HepG2 (cell line): ENCODE data around the gene MDFIC. TPM values are rescaled to one million over a fixed set of nuclear protein-coding genes. Genes with fewer than 3 reads are reported as not detected.

ENCODE experiments used
- ATAC-seq: fragments of 200-7000 bp; cut with Tn5 transposase; 3 replicates; pipeline ENCODE4 v1.9.1; 2020; ENCODE audit warnings: mild to moderate bottlenecking, moderate library complexity
- BruUV-seq: library from RNA; stranded (reverse); fragments of 400-500 nt; replicated peaks from 2 replicates; lab custom pipeline; 2021; lab: Mats Ljungman, UMichigan
- CTCF ChIA-PET: fragments of 300-600 bp; formaldehyde crosslinking; extraction: SDS; loops from one replicate; lab custom pipeline; 2021; ENCODE audit warnings: low total read pairs, inconsistent platforms, low intra/inter-chr PET ratio; lab: Yijun Ruan, JAX
- POLR2A ChIA-PET: fragments of 350-600 bp; sonication (Branson Sonifier 250); formaldehyde crosslinking; loops from one replicate; lab custom pipeline; 2020; ENCODE audit warnings: antibody characterized with exemption, inconsistent platforms; lab: Yijun Ruan, JAX
- DNase-seq: peaks from one replicate; pipeline ENCODE4 v3.0.0-alpha.2; 2015; ENCODE audit warnings: low spot score
- FAIRE-seq: peaks from 3 replicates; lab custom pipeline; 2011; peaks lifted over from hg19 to GRCh38; lab: Jason Lieb, UNC
- H2AFZ ChIP-seq: one replicate; pipeline ENCODE4 v1.6.1; 2011; ENCODE audit warnings: low read length, inconsistent platforms
- H3K27ac ChIP-seq: fragments of 300-600 bp; 3 replicates; pipeline ENCODE4 v1.8.0; 2011; ENCODE audit warnings: mixed run types, mild to moderate bottlenecking, mixed read lengths, low read length, inconsistent platforms; ENCODE audit not compliant: insufficient read depth; ENCODE audit errors: extremely low read length
- H3K27me3 ChIP-seq, 2 experiments: fragments of 200-600 bp in 1 of 2; 2 replicates in 1 of 2; 3 replicates in 1 of 2; pipeline versions ENCODE4 v1.6.0 to v1.8.0; 2011; ENCODE audit warnings: low read length in 2 of 2, mild to moderate bottlenecking in 2 of 2, moderate library complexity in 2 of 2, inconsistent platforms in 1 of 2; ENCODE audit not compliant: insufficient read depth in 2 of 2, control insufficient read depth in 1 of 2
- H3K36me3 ChIP-seq, 2 experiments: fragments of 200-600 bp in 1 of 2; replicated peaks in 1 of 2; 2 replicates in 1 of 2; 3 replicates in 1 of 2; pipeline versions ENCODE4 v1.5.1 to v1.8.0; 2011; ENCODE audit warnings: low read length in 2 of 2, inconsistent platforms in 1 of 2; ENCODE audit not compliant: insufficient read depth in 2 of 2, control insufficient read depth in 1 of 2
- H3K4me1 ChIP-seq: 2 replicates; pipeline ENCODE4 v1.5.1; 2012; ENCODE audit warnings: low read length, inconsistent platforms; ENCODE audit not compliant: insufficient read depth
- H3K4me2 ChIP-seq: 2 replicates; pipeline ENCODE4 v1.6.0; 2011; ENCODE audit warnings: low read depth, low read length, inconsistent platforms
- H3K4me3 ChIP-seq, 3 experiments: fragments of 200-600 bp in 1 of 3; sonication (generic), shearing (Covaris generic) in 1 of 3; replicated peaks in 1 of 3; 2 replicates each; pipeline ENCODE4 v1.5.1; 2011 to 2016; ENCODE audit warnings: low read length in 3 of 3, inconsistent platforms in 2 of 3, low read depth in 2 of 3, mild to moderate bottlenecking in 2 of 3, control low read depth in 1 of 3, mixed read lengths in 1 of 3; ENCODE audit not compliant: insufficient read depth in 1 of 3
- H3K79me2 ChIP-seq: one replicate; pipeline ENCODE4 v1.6.1; 2011; ENCODE audit warnings: low read length, inconsistent platforms; ENCODE audit not compliant: insufficient read depth
- H3K9ac ChIP-seq: 2 replicates; pipeline ENCODE4 v1.6.0; 2011; ENCODE audit warnings: mild to moderate bottlenecking, low read depth, low read length, inconsistent platforms; ENCODE audit not compliant: insufficient read depth
- H3K9me3 ChIP-seq: 2 replicates; pipeline ENCODE4 v1.5.1; 2012; ENCODE audit warnings: mild to moderate bottlenecking, low read length
- H4K20me1 ChIP-seq: 2 replicates; pipeline ENCODE4 v1.6.0; 2011; ENCODE audit warnings: inconsistent platforms, mild to moderate bottlenecking, low read length, moderate library complexity; ENCODE audit not compliant: insufficient read depth
- AGO2 ChIP-seq: fragments of 200-400 bp; formaldehyde crosslinking; optimal IDR thresholded peaks from 2 replicates; pipeline ENCODE3; 2017; ENCODE audit warnings: mild to moderate bottlenecking, low read depth, low read length, moderate library complexity
- DDIT3 ChIP-seq: sonication (generic); formaldehyde crosslinking; IDR thresholded peaks from 2 replicates; pipeline ENCODE4 v1.4.0; 2020; ENCODE audit warnings: mild to moderate bottlenecking, missing genetic modification reagents
- HDAC6 ChIP-seq: fragments of 200-600 bp; sonication (generic); IDR thresholded peaks from 2 replicates; pipeline ENCODE4 v1.7.0; 2017; ENCODE audit warnings: mild to moderate bottlenecking, antibody characterized with exemption, low read length, low read depth
- IRF9 ChIP-seq: sonication (generic); formaldehyde crosslinking; IDR thresholded peaks from 2 replicates; pipeline ENCODE4 v1.8.0; 2022; ENCODE audit warnings: missing genetic modification reagents, mild to moderate bottlenecking, borderline replicate concordance
- KAT8 ChIP-seq: IDR thresholded peaks from 2 replicates; pipeline ENCODE4 v1.6.1; 2016; ENCODE audit warnings: missing genetic modification reagents, missing compliant biosample characterization
- MAF1 ChIP-seq: sonication (generic); formaldehyde crosslinking; IDR thresholded peaks from 2 replicates; pipeline ENCODE4 v1.5.0; 2020; ENCODE audit warnings: missing genetic modification reagents, borderline replicate concordance
- MED1 ChIP-seq: sonication (generic); formaldehyde crosslinking; IDR thresholded peaks from 2 replicates; pipeline ENCODE4 v1.4.0; 2020; ENCODE audit warnings: missing genetic modification reagents
- NCOA2 ChIP-seq: sonication (generic); formaldehyde crosslinking; IDR thresholded peaks from 2 replicates; pipeline ENCODE4 v1.8.0; 2022; ENCODE audit warnings: inconsistent platforms
- NFE2L1 ChIP-seq: sonication (generic); formaldehyde crosslinking; IDR thresholded peaks from 2 replicates; pipeline ENCODE4 v1.4.0; 2020; ENCODE audit warnings: missing genetic modification reagents, mild to moderate bottlenecking, borderline replicate concordance
- RELA ChIP-seq: sonication (generic); formaldehyde crosslinking; IDR thresholded peaks from 2 replicates; pipeline ENCODE4 v1.4.0; 2020; ENCODE audit warnings: missing genetic modification reagents
- RNF2 ChIP-seq: fragments of 450-650 bp; conservative IDR thresholded peaks from 2 replicates; pipeline ENCODE4 v1.6.1; 2016; ENCODE audit warnings: low read depth
- SIN3A ChIP-seq: IDR thresholded peaks from 2 replicates; pipeline ENCODE4 v1.6.1; 2011; ENCODE audit warnings: low read depth, mild to moderate bottlenecking, control low read depth, low read length, borderline replicate concordance
- SMAD9 ChIP-seq: sonication (generic); formaldehyde crosslinking; IDR thresholded peaks from 2 replicates; pipeline ENCODE4 v1.5.1; 2020; ENCODE audit warnings: mild to moderate bottlenecking, missing genetic modification reagents
- TCF7 ChIP-seq: sonication (generic); IDR thresholded peaks from 2 replicates; pipeline ENCODE4 v1.6.1; 2016; ENCODE audit warnings: antibody characterized with exemption, low read depth
- ZNF501 ChIP-seq: sonication (generic); formaldehyde crosslinking; IDR thresholded peaks from 2 replicates; pipeline ENCODE4 v1.5.1; 2020; ENCODE audit warnings: mild to moderate bottlenecking, moderate library complexity, missing genetic modification reagents
- ZNF629 ChIP-seq: sonication (generic); formaldehyde crosslinking; conservative IDR thresholded peaks from 2 replicates; pipeline ENCODE4 v1.5.0; 2020; ENCODE audit warnings: missing genetic modification reagents
- WGBS: methylation state at CpG from one replicate; pipeline ENCODE4 v1.1.6; 2017; ENCODE audit warnings: low lambda C conversion rate; 5-methylcytosine and 5-hydroxymethylcytosine counted together
- in situ Hi-C: cut with HindIII; loops from 2 replicates; pipeline ENCODE4 v1.10.0; 2017; ENCODE audit warnings: low pct_unique_long_range_greater_than_20kb; ENCODE audit not compliant: extremely low pct_ligation_motif_present
- intact Hi-C: fragments of 100-400 bp; cut with micrococcal nuclease; formaldehyde crosslinking; loops from one replicate; pipeline ENCODE4 v1.10.0; 2022; ENCODE audit not compliant: unreplicated experiment
- polyA plus RNA-seq, 8 experiments: library from polyadenylated mRNA; depleted of rRNA in 3 of 8; stranded (reverse) in 7 of 8; unstranded in 1 of 8; fragments of >200 nt; fragmentation: Illumina TruSeq in 4 of 8; extraction: Trizol in 4 of 8; gene quantifications; 2 replicates each; pipeline versions ENCODE4 v1.2.1 to v1.2.3, GENCODE V29; 2011 to 2016; ENCODE audit warnings: low read depth in 4 of 8, missing spikeins in 1 of 8, mixed read lengths in 1 of 8; ENCODE audit not compliant: insufficient read depth in 1 of 8
- total RNA-seq, 5 experiments: library from RNA; depleted of rRNA; stranded (reverse); fragments of >200 nt; fragmentation: Illumina TruSeq; extraction: Trizol; gene quantifications; 2 replicates each; pipeline ENCODE4 v1.2.3, GENCODE V29; 2016; ENCODE audit warnings: low read depth in 1 of 5
- TF ChIP-seq, protein P1 (sequence below): sonication (generic); formaldehyde crosslinking; IDR thresholded peaks from 2 replicates; pipeline ENCODE4 v1.5.1; 2020; ENCODE audit warnings: missing genetic modification reagents, mild to moderate bottlenecking, borderline replicate concordance

MDFIC gene
- total and polyA plus RNA-seq, 2 of the 13 experiments (the other 11 are each of a cell fraction or from before 2014, with no cell fraction given) = 0.13 TPM; not detected in 1

GRCh38 chr7:114977277-114977676 lies 55.4 kb downstream of the MDFIC start (continued):
- TF ChIP-seq, protein P1, sequence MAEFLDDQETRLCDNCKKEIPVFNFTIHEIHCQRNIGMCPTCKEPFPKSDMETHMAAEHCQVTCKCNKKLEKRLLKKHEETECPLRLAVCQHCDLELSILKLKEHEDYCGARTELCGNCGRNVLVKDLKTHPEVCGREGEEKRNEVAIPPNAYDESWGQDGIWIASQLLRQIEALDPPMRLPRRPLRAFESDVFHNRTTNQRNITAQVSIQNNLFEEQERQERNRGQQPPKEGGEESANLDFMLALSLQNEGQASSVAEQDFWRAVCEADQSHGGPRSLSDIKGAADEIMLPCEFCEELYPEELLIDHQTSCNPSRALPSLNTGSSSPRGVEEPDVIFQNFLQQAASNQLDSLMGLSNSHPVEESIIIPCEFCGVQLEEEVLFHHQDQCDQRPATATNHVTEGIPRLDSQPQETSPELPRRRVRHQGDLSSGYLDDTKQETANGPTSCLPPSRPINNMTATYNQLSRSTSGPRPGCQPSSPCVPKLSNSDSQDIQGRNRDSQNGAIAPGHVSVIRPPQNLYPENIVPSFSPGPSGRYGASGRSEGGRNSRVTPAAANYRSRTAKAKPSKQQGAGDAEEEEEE = no peak
- no peak for TF ChIP-seq ZNF501 (CRISPR knock-in tag)

GRCh38 chr7:114979388-114979787 lies 57.5 kb downstream of the MDFIC start:
- 44% methylated on average over 7 of the region's 7 CpGs for WGBS
- DNase-seq (no peak), FAIRE-seq (no peak), ATAC-seq (no peak)
- no peaks in the 10 kb centered on the region for H3K9me3 ChIP-seq
- H3K36me3 ChIP-seq = no peaks in the 10 kb centered on the region
- no peak overlapping the region for H3K4me3 ChIP-seq
- no peaks in the 10 kb centered on the region for H4K20me1 ChIP-seq
- no peak overlapping the region for H3K9ac ChIP-seq
- no peak overlapping the region for H3K4me2 ChIP-seq
- POLR2A ChIA-PET = no interaction called here
- intact Hi-C loops (no loop called here), in situ Hi-C loops (no loop called here)
- CTCF ChIA-PET = no interaction called here
- no peak overlapping the region for H2AFZ ChIP-seq
- no peaks in the 10 kb centered on the region for H3K27me3 ChIP-seq
- no peaks in the 10 kb centered on the region for H3K79me2 ChIP-seq
- BruUV-seq = no TSS peak
- H3K27ac ChIP-seq = no peak overlapping the region
- H3K4me1 ChIP-seq = no peaks in the 10 kb centered on the region
- TF ChIP-seq KAT8 = no peak
- TF ChIP-seq ZNF629 (CRISPR knock-in tag) = no peak
- no peak for TF ChIP-seq RNF2
- no peak for TF ChIP-seq NCOA2
- TF ChIP-seq RELA (CRISPR knock-in tag) = no peak
- no peak for TF ChIP-seq MED1 (CRISPR knock-in tag)
- TF ChIP-seq NFE2L1 = no peak
- TF ChIP-seq TCF7 = no peak
- TF ChIP-seq HDAC6 = no peak
- TF ChIP-seq MAF1 (CRISPR knock-in tag) = no peak
- TF ChIP-seq SMAD9 (CRISPR knock-in tag) = no peak
- no peak for TF ChIP-seq DDIT3
- TF ChIP-seq SIN3A = no peak
- no peak for TF ChIP-seq IRF9 (CRISPR knock-in tag)
- TF ChIP-seq AGO2 = no peak
